Measurements from ENCODE around the gene SH2D2A.

SH2D2A gene

DNA sequence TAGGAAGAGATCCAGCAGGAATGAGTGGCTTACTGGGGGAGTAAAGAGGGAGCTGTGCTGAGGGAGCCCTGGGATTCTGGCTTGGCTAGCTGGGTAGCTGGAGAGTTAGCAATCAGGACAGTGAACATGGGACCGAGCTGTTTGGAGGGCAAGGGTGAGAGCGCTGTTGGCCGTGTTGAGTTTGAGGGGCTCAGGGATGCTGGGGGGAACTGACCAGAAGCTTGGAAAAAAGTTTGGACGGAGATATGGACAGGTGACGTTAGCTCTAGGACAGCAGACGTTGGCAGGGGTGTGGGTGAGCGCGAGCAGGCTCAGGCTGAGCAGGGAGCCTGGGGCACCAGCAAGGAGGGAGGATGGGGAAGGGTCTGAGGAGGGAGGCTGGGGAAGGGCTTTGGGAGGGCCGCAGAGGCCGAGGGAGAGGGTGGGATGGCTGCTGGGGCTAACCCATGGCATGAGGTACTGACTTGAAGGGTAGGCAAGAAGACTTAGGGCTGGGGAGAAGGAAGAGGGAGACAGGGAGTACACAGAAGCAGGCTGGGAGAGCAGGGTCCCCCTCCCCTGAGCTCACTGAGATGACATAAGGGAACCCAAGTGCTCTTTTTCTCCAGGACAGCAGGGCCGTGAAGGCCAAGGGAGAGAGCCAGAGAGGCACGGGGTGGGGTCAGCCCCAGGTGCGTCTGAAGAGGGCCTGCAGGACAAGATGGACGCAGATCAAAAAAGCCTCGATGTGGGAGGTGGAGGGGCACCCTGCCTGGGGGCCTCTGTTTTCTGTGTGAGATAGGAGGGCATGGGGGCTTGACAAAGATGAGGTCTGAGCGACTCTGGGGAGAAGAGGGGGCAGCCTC lies 8.2 kb downstream of the SH2D2A start:
- H3K9me3 ChIP-seq (ENCODE audit: insufficient read depth, low read depth, low read length): no peaks in the 10 kb centered on the region
- 87% methylated on average over 15 of the region's 16 CpGs for WGBS
- H3K4me1 ChIP-seq (ENCODE audit: insufficient read depth, low read length): peaks cover 5% of the 10 kb centered on the region; the same call in 1 of the 2 replicates
- peaks cover 13% of the 10 kb centered on the region for H3K27me3 ChIP-seq (ENCODE audit: insufficient read depth, low read length)
- H3K4me3 ChIP-seq (ENCODE audit: low read length): no peak overlapping the region
- H3K36me3 ChIP-seq (ENCODE audit: insufficient read depth, low read length): no peaks in the 10 kb centered on the region; the same call in 1 of the 2 replicates
- H3K9ac ChIP-seq (ENCODE audit: low read depth, low read length): no peak overlapping the region
- no peak overlapping the region for H3K27ac ChIP-seq (ENCODE audit: low read depth, low read length)

GRCh38 chr1:156807627-156808026 lies 9.0 kb downstream of the SH2D2A start:
- Histone ChIP-seq H3K27ac (ENCODE audit: low read depth, low read length) (no peak overlapping the region), H3K9ac (ENCODE audit: low read depth, low read length) (no peak overlapping the region), H3K9me3 (ENCODE audit: insufficient read depth, low read depth, low read length) (no peaks in the 10 kb centered on the region), H3K36me3 (ENCODE audit: insufficient read depth, low read length) (no peaks in the 10 kb centered on the region; the same call in 1 of the 2 replicates), H3K4me1 (ENCODE audit: insufficient read depth, low read length) (0 out of 2 replicates have a peak, but pooled peaks cover 2% of the 10 kb centered on the region), H3K4me3 (ENCODE audit: low read length) (no peak overlapping the region), H3K27me3 (ENCODE audit: insufficient read depth, low read length) (peaks cover 5% of the 10 kb centered on the region; the same call in 1 of the 2 replicates)
- WGBS: 87% methylated on average over 2 of the region's 2 CpGs

DNA sequence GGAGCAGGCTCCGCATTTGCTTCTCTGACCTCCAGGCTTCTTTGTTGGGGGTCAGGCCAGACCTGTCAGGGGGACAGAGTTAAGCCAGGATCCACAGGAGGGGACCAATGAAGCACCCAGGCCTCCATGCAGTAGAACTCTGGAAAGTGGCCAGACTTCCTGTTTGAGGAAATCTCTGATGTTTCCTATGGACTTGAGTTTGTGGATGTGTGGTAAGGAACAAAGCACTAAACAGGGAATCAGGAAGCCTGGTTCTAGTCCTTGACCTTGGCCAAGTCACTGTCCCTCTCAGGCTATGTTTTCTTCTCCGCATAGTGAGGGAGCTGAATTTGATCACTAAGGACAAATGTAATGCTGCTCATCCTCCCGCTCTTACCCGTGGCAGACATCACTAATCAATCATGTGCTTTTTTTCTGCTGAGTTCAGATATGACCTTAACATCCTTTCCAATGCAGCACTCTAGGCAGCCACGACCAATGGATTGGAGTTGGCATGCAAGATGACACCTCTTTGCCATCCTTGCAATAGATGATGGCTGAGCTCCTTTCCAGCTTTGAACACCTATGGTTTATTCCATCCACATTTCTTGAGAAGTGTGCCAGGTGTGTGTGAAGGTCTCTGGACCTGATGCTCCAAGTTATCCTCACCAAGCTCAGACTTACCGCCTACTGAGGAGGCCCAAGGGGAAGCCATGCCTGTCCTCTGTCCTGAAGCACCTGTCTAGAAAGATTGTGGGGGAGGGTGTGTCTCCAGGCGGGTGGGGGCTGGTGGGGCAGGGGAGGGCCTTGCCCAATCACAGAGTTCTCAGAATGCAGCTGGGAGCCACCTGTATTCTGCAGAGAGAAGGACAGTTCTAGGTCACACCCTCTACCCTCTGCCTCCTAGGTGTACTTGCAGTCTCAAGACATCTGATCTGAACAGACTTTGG lies 9.9 kb downstream of the SH2D2A start:
- H3K4me3 ChIP-seq (ENCODE audit: low read length): no peak overlapping the region
- WGBS: 93% methylated on average over 7 of the region's 7 CpGs
- peaks cover 5% of the 10 kb centered on the region; the same call in 1 of the 2 replicates for H3K36me3 ChIP-seq (ENCODE audit: insufficient read depth, low read length)
- H3K9ac ChIP-seq (ENCODE audit: low read depth, low read length): no peak overlapping the region
- no peaks in the 10 kb centered on the region for H3K9me3 ChIP-seq (ENCODE audit: insufficient read depth, low read depth, low read length)
- no peak overlapping the region for H3K27ac ChIP-seq (ENCODE audit: low read depth, low read length)
- H3K27me3 ChIP-seq (ENCODE audit: insufficient read depth, low read length): no peaks in the 10 kb centered on the region
- H3K4me1 ChIP-seq (ENCODE audit: insufficient read depth, low read length): 0 out of 2 replicates have a peak, but pooled peaks cover 2% of the 10 kb centered on the region

DNA sequence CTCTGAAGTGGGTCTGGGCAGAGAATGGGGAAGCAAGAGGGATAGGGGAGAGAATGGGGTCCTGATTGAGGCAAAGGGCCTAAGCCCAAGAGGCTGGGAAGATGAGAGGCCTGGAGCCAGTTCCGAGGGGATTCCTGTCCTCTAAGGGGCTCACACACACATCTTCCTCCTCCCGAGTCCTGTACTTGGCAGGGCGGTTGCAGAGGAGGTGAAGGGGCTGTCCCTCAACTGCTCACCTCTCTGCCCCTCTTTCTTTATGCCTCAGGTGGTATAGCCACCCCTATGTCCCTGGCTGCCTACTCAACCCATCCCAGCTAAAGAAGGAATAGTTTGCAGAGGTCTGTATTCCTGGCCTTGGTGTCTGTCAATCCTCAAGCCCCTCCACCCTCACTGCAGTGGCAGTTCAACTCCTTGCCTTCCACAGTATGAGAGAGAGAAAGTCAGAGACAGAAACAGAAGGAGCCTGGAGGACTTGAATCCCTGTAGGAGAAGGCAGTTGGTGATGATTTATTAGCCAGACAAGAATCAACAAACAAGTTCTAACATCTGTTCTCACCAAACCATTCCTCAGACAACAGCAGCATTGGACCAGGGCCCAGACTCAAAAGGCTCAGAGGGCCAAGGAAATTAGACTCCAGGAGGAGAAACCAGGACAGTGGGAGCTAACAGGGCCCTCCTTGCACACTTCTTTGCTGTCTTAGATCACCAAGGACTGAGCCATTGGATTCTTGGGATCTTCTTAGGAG lies 10.7 kb downstream of the SH2D2A start:
- Histone ChIP-seq H3K9ac (ENCODE audit: low read depth, low read length) (no peak overlapping the region), H3K27me3 (ENCODE audit: insufficient read depth, low read length) (no peaks in the 10 kb centered on the region), H3K36me3 (ENCODE audit: insufficient read depth, low read length) (peaks cover 13% of the 10 kb centered on the region), H3K27ac (ENCODE audit: low read depth, low read length) (no peak overlapping the region), H3K4me1 (ENCODE audit: insufficient read depth, low read length) (0 out of 2 replicates have a peak, but pooled peaks cover 2% of the 10 kb centered on the region), H3K9me3 (ENCODE audit: insufficient read depth, low read depth, low read length) (no peaks in the 10 kb centered on the region), H3K4me3 (ENCODE audit: low read length) (no peak overlapping the region)
- 92% methylated on average over 3 of the region's 3 CpGs for WGBS

DNA sequence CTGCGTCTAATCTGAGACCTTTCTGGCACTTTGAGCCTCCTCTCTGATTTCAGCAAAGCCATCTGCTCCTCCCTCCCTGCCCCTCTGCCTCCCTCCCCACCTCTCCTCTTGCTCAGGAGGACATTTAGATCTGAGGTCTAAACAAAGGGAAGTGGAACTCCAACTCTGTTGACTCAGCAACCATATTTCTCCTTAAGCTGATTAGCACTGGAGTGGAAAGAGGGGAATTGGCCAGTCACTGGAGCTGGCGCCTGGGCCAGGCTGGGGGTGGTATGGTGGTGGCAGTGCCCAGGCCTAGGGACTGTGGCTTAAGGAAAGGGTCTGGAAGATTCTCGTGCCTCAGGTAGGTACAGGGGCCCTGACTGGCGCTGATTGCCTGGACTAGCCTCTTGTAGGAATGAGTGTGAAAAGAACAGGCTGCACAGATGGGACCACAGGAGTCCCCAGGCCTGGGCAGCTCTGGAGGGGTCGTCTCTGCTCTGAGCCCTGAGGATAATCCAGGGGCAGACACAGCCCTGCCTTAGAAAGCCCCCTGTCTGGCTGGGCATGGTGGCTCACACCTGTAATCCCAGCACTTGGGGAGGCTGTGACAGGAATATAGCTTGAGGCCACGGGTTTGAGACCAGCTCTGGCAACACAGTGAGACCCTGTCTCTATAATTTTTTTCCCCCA lies 11.9 kb downstream of the SH2D2A start:
- Histone ChIP-seq H3K36me3 (ENCODE audit: insufficient read depth, low read length) (peaks cover 26% of the 10 kb centered on the region), H3K9ac (ENCODE audit: low read depth, low read length) (no peak overlapping the region)

GRCh38 chr1:156804026-156804425 lies 12.6 kb downstream of the SH2D2A start:
- Histone ChIP-seq H3K9me3 (ENCODE audit: insufficient read depth, low read depth, low read length) (no peaks in the 10 kb centered on the region), H3K4me3 (ENCODE audit: low read length) (no peak overlapping the region), H3K27ac (ENCODE audit: low read depth, low read length) (no peak overlapping the region), H3K4me1 (ENCODE audit: insufficient read depth, low read length) (0 out of 2 replicates have a peak, but pooled peaks cover 2% of the 10 kb centered on the region), H3K9ac (ENCODE audit: low read depth, low read length) (no peak overlapping the region), H3K36me3 (ENCODE audit: insufficient read depth, low read length) (peaks cover 32% of the 10 kb centered on the region), H3K27me3 (ENCODE audit: insufficient read depth, low read length) (no peaks in the 10 kb centered on the region)
- WGBS: 91% methylated on average over 3 of the region's 3 CpGs

More for the DNA sequence above, 11.9 kb downstream of the SH2D2A start:
- Histone ChIP-seq H3K4me1 (ENCODE audit: insufficient read depth, low read length) (0 out of 2 replicates have a peak, but pooled peaks cover 2% of the 10 kb centered on the region), H3K27me3 (ENCODE audit: insufficient read depth, low read length) (no peaks in the 10 kb centered on the region), H3K27ac (ENCODE audit: low read depth, low read length) (no peak overlapping the region), H3K4me3 (ENCODE audit: low read length) (no peak overlapping the region), H3K9me3 (ENCODE audit: insufficient read depth, low read depth, low read length) (no peaks in the 10 kb centered on the region)
- WGBS: 71% methylated on average over 6 of the region's 6 CpGs

- H3K4me3 ChIP-seq (ENCODE audit: low read length): no peak overlapping the region
- no peaks in the 10 kb centered on the region for H3K9me3 ChIP-seq (ENCODE audit: insufficient read depth, low read depth, low read length)
- 0 out of 2 replicates have a peak, but pooled peaks cover 2% of the 10 kb centered on the region for H3K4me1 ChIP-seq (ENCODE audit: insufficient read depth, low read length)
- no peaks in the 10 kb centered on the region for H3K27me3 ChIP-seq (ENCODE audit: insufficient read depth, low read length)
- WGBS: 90% methylated on average over 13 of the region's 13 CpGs
- no peak overlapping the region for H3K27ac ChIP-seq (ENCODE audit: low read depth, low read length)
- peaks cover 39% of the 10 kb centered on the region for H3K36me3 ChIP-seq (ENCODE audit: insufficient read depth, low read length)
- H3K9ac ChIP-seq (ENCODE audit: low read depth, low read length): no peak overlapping the region
These were observed 13.4 kb downstream of the SH2D2A start for GRCh38 chr1:156803086-156803851.

DNA sequence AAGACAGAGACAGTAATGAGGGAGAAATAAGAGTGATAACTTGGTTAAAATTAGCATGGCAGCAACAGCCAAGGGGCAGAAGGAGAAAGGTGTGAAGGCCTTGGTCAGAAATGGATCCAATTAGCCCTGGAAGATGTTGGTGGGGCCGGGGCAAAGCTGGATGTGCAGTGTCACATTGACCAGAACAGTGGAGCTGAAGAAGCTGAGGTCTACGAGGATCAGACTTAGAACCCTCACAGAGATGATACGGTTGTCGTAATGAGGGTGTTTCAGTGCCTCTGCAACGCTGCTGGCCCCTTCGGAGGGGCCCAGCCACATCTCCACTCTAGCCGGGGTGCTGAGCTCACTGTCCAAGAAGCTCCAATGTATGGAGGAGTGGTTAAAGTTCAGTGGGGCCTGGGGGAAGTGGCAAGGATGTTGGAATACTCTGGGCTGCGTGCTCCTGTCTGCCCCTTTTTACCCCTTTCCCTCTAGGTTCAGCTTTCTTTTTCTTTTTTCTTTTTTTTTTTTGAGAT lies 14.2 kb downstream of the SH2D2A start:
- H3K36me3 ChIP-seq (ENCODE audit: insufficient read depth, low read length): peaks cover 47% of the 10 kb centered on the region

GRCh38 chr1:156801409-156802121 lies 15.1 kb downstream of the SH2D2A start:
- 81% methylated on average over 7 of the region's 7 CpGs for WGBS
- H3K4me1 ChIP-seq (ENCODE audit: insufficient read depth, low read length): 0 out of 2 replicates have a peak, but pooled peaks cover 2% of the 10 kb centered on the region

More for the DNA sequence above, 14.2 kb downstream of the SH2D2A start:
- H3K9me3 ChIP-seq (ENCODE audit: insufficient read depth, low read depth, low read length): no peaks in the 10 kb centered on the region
- no peaks in the 10 kb centered on the region for H3K27me3 ChIP-seq (ENCODE audit: insufficient read depth, low read length)
- WGBS: 90% methylated on average over 8 of the region's 8 CpGs
- H3K4me3 ChIP-seq (ENCODE audit: low read length): no peak overlapping the region
- H3K27ac ChIP-seq (ENCODE audit: low read depth, low read length): no peak overlapping the region
- H3K4me1 ChIP-seq (ENCODE audit: insufficient read depth, low read length): 0 out of 2 replicates have a peak, but pooled peaks cover 2% of the 10 kb centered on the region
- no peak overlapping the region for H3K9ac ChIP-seq (ENCODE audit: low read depth, low read length)

More at GRCh38 chr1:156801409-156802121, 15.1 kb downstream of the SH2D2A start:
- Histone ChIP-seq H3K36me3 (ENCODE audit: insufficient read depth, low read length) (peaks cover 55% of the 10 kb centered on the region), H3K4me3 (ENCODE audit: low read length) (no peak overlapping the region), H3K9ac (ENCODE audit: low read depth, low read length) (no peak overlapping the region), H3K27ac (ENCODE audit: low read depth, low read length) (no peak overlapping the region), H3K27me3 (ENCODE audit: insufficient read depth, low read length) (no peaks in the 10 kb centered on the region), H3K9me3 (ENCODE audit: insufficient read depth, low read depth, low read length) (no peaks in the 10 kb centered on the region)
